Epithelial cell of esophagus (primary cell): ENCODE results near the gene MYL2.

Experiments
- DNase-seq: peaks from one replicate; pipeline ENCODE4 v3.0.0; 2010; ENCODE audit warnings: low read depth
- H3K4me3 ChIP-seq: 2 replicates; pipeline ENCODE4 v1.5.1; 2011; ENCODE audit warnings: mild to moderate bottlenecking, low read length, control low read depth
- TF ChIP-seq, protein P1 (sequence below): IDR thresholded peaks from 2 replicates; pipeline ENCODE4 v1.5.1; 2011; ENCODE audit warnings: low read depth, mild to moderate bottlenecking, low read length, control low read depth, inconsistent platforms; ENCODE audit not compliant: insufficient read depth; ENCODE audit errors: missing control alignments

MYL2 gene

DNA sequence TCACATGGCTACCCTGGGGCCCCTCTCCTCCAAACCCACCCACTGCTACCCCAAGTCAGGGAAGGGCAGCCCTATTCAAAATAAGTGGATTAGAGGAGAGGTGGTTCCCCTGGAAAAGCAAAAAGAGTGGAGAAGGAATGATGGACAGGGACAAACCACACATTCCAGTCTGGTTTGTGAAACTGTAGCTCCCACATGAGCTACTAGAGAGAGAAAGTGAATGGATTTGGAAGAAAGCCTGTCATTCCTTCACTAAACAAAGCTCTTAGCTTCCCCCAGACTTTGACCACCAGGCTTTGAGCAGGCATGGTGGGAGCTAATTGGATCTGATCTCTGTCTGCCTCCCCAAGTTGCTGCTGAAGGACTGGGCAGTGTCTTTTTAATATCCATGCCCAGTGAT is 45.6 kb downstream of the MYL2 start:
- TF ChIP-seq, protein P1, sequence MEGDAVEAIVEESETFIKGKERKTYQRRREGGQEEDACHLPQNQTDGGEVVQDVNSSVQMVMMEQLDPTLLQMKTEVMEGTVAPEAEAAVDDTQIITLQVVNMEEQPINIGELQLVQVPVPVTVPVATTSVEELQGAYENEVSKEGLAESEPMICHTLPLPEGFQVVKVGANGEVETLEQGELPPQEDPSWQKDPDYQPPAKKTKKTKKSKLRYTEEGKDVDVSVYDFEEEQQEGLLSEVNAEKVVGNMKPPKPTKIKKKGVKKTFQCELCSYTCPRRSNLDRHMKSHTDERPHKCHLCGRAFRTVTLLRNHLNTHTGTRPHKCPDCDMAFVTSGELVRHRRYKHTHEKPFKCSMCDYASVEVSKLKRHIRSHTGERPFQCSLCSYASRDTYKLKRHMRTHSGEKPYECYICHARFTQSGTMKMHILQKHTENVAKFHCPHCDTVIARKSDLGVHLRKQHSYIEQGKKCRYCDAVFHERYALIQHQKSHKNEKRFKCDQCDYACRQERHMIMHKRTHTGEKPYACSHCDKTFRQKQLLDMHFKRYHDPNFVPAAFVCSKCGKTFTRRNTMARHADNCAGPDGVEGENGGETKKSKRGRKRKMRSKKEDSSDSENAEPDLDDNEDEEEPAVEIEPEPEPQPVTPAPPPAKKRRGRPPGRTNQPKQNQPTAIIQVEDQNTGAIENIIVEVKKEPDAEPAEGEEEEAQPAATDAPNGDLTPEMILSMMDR, result no peak
- no peak overlapping the region for H3K4me3 ChIP-seq
- DNase-seq, result no peak

DNA sequence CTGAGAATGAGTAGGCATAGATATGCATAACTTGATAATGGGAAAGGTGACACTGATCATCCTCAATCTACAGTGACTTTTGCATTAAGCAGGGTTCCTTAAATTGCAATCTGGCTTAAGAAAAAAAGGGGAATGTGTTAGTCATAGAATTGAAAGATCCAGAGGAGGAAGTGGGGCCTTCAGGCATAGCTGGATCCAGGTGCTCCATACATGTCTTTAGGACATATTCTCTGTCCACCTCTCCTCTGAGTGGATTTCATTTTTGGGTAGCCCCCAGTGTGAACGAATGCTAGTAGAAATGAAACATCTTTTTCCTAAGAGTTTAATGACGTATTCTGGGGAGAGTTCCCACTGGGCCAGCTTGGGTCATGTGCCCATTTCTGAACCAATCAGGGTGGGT is 46.0 kb downstream of the MYL2 start:
- TF ChIP-seq, protein P1, result no peak
- no peak overlapping the region for H3K4me3 ChIP-seq
- DNase-seq, result no peak

DNA sequence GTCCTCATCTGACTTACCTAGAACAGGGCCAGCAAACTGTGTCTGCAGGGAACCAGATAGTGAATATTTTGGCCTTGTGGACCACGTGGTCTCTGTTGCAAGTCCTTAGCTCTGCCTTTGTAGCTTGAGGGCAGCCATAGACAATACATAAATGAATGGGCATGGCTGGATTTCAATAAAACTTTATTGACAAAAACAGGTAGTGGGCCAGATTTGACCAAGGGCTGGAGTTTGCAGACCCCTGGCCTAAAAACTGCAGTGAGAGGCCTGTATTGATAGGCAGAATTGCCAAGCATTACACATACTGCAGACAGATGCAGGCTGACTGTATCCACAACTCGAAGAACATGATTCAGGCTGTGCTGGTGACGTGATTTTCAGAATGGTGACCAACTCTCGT is 48.3 kb downstream of the MYL2 start:
- no peak overlapping the region for H3K4me3 ChIP-seq
- TF ChIP-seq, protein P1, result no peak

DNA sequence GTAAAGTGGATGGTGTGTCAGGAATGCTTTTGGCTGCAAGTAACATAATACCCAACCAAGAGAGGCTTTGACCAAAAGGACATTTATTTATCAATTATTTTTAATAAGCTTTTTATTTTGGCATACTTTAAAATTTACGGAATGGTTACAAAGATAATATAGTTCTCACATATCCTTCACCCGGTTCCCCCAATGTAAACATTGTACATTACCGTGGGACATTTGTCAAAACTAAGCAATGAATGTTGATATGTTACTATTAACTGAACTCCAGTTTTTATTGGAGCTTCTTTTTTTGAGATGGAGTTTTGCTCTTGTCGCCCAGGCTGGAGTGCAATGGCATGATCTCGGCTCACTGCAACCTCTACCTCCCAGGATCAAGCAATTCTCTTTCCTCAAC is 50.6 kb downstream of the MYL2 start:
- no peak overlapping the region for H3K4me3 ChIP-seq
- TF ChIP-seq, protein P1, result no peak
- no peak for DNase-seq

More for the DNA sequence above, 48.3 kb downstream of the MYL2 start:
- DNase-seq, result no peak

DNA sequence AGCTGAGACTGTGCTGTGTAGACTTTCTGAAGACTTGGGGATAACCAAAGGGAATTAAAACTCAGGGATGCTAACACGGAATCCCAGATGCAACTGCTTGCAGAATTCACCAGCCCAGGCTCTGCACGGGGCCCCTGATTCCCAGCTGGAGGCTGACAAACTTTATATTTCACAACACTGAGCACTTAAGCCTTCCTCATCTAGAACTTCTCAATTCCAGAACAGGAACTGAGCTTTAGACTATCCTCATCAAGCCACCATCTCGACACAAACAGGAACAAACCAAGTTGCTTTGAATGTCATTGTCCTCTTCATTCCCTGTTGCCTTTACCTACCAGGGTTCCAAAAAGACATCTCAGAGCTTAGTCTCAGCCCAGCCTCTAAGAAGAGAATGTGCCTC is 51.4 kb downstream of the MYL2 start:
- DNase-seq, result no peak
- H3K4me3 ChIP-seq, result no peak overlapping the region
- TF ChIP-seq, protein P1, result no peak

DNA sequence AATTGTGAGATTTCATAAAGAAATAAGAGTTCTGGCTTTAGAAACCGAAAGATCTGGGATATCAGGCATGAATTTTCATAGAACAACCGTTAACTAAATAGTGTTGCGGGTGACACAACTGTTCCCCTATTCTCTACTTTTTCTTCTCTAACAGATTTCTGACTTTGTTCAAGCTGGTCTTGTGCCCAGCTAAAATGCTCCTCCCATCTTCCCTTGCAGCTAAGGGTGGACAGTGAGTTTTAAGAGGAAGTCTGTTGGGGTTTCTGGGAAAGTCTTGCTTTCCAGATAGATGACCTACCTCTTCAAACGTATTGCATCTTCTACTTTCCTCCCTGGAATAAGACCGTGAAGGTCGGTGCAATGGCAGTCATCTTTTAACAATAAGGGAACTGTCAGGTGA is 54.9 kb downstream of the MYL2 start:
- TF ChIP-seq, protein P1, result no peak
- DNase-seq, result no peak
- H3K4me3 ChIP-seq, result no peak overlapping the region

DNA sequence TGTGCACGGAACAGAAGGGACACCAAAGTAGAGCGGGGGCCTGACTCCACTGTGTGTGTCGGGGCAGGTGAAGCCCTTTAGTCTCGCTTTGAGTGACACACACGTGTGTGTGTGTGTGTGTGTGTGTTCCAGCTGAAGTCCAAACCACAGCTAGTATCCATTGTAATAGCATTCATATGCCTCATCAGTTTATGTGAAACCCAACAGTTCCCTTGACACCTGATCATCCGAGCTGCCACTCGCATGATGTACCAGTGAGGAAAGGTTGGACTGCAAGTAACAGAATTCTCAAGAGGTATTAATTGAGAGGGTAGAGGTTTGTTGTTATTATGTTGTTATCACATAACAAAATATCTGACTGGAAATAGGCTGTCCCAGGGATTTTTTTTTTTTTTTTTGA is 57.2 kb downstream of the MYL2 start:
- TF ChIP-seq, protein P1, result no peak
- DNase-seq, result no peak
- H3K4me3 ChIP-seq, result no peak overlapping the region
